WTC11 (cell line): ENCODE data around the gene SGTA.

ENCODE experiments used
- CBFB ChIP-seq: sonication (generic); formaldehyde crosslinking; IDR thresholded peaks from 2 replicates; pipeline ENCODE4 v1.8.1; 2022; ENCODE audit warnings: mild to moderate bottlenecking, low read depth, missing genetic modification reagents
- CREB1 ChIP-seq: sonication (generic); formaldehyde crosslinking; IDR thresholded peaks from 2 replicates; pipeline ENCODE4 v1.8.0; 2023; ENCODE audit warnings: mild to moderate bottlenecking, missing genetic modification reagents
- CTCF ChIP-seq: fragments of 200-600 bp; IDR thresholded peaks from 2 replicates; pipeline ENCODE4 v1.8.0; 2022; ENCODE audit warnings: antibody characterized with exemption
- ESRRA ChIP-seq: sonication (generic); formaldehyde crosslinking; IDR thresholded peaks from 2 replicates; pipeline ENCODE4 v1.8.1; 2022; ENCODE audit warnings: mild to moderate bottlenecking, missing genetic modification reagents, borderline replicate concordance
- ETV6 ChIP-seq: sonication (generic); formaldehyde crosslinking; IDR thresholded peaks from 2 replicates; pipeline ENCODE4 v1.8.1; 2022; ENCODE audit warnings: mild to moderate bottlenecking, missing genetic modification reagents
- FOXP4 ChIP-seq: sonication (generic); formaldehyde crosslinking; IDR thresholded peaks from 2 replicates; pipeline ENCODE4 v1.8.0; 2022; ENCODE audit warnings: mild to moderate bottlenecking, missing genetic modification reagents
- GTF2I ChIP-seq: fragments of 250-450 bp; sonication (Bioruptor Pico); conservative IDR thresholded peaks from 2 replicates; pipeline ENCODE4 v1.4.0; 2021; ENCODE audit warnings: mild to moderate bottlenecking
- MAX ChIP-seq: sonication (generic); formaldehyde crosslinking; IDR thresholded peaks from 2 replicates; pipeline ENCODE4 v1.8.0; 2022; ENCODE audit warnings: mild to moderate bottlenecking, missing genetic modification reagents
- SMAD4 ChIP-seq: sonication (generic); formaldehyde crosslinking; IDR thresholded peaks from 2 replicates; pipeline ENCODE4 v1.8.0; 2022; ENCODE audit warnings: mild to moderate bottlenecking, missing genetic modification reagents
- SOX15 ChIP-seq: fragments of 250-450 bp; sonication (Bioruptor Pico); IDR thresholded peaks from 2 replicates; pipeline ENCODE4 v1.9.0; 2021; ENCODE audit warnings: mild to moderate bottlenecking
- TP53 ChIP-seq: sonication (generic); formaldehyde crosslinking; IDR thresholded peaks from 2 replicates; pipeline ENCODE4 v1.8.1; 2023; ENCODE audit warnings: mild to moderate bottlenecking, missing genetic modification reagents
- USF1 ChIP-seq: sonication (generic); formaldehyde crosslinking; IDR thresholded peaks from 2 replicates; pipeline ENCODE4 v1.8.0; 2022; ENCODE audit warnings: mild to moderate bottlenecking, missing genetic modification reagents
- USF2 ChIP-seq: sonication (generic); formaldehyde crosslinking; IDR thresholded peaks from 2 replicates; pipeline ENCODE4 v1.8.1; 2023; ENCODE audit warnings: mild to moderate bottlenecking, missing genetic modification reagents, moderate library complexity
- ZSCAN18 ChIP-seq: fragments of 250-450 bp; sonication (Bioruptor Pico); IDR thresholded peaks from 2 replicates; pipeline ENCODE4 v2.1.2; 2022; ENCODE audit warnings: mild to moderate bottlenecking, moderate library complexity

GRCh38 chr19:2805261-2805900 lies 22.3 kb upstream of the SGTA start:
- no peak for TF ChIP-seq CTCF
- no peak for TF ChIP-seq CREB1 (CRISPR knock-in tag)
- TF ChIP-seq SMAD4 (CRISPR knock-in tag) = no peak
- TF ChIP-seq CBFB (CRISPR knock-in tag) = no peak
- TF ChIP-seq GTF2I (CRISPR knock-in tag) = no peak
- TF ChIP-seq FOXP4 = no peak
- no peak for TF ChIP-seq ZSCAN18 (CRISPR knock-in tag)
- TF ChIP-seq USF2 (CRISPR knock-in tag) = no peak
- no peak for TF ChIP-seq SOX15 (CRISPR knock-in tag)
- TF ChIP-seq MAX = no peak
- no peak for TF ChIP-seq ETV6 (CRISPR knock-in tag)
- no peak for TF ChIP-seq USF1 (CRISPR knock-in tag)
- no peak for TF ChIP-seq ESRRA (CRISPR knock-in tag)
- no peak for TF ChIP-seq TP53 (CRISPR knock-in tag)
